GM12875 (cell line): Measurements from ENCODE around the gene ENPP5.

Experiments used
- H3K4me3 ChIP-seq: one replicate; pipeline ENCODE4 v1.5.1; 2011; ENCODE audit warnings: low read depth, low read length, control low read depth
- CTCF ChIP-seq: IDR thresholded peaks from 2 replicates; pipeline ENCODE4 v1.5.1; 2011; ENCODE audit warnings: low read depth, mild to moderate bottlenecking, control low read depth, inconsistent platforms, low read length, moderate library complexity, borderline replicate concordance; ENCODE audit not compliant: insufficient read depth

The ENPP5 gene

GRCh38 chr6:46115634-46116033 lies 55.1 kb downstream of the ENPP5 start:
- no peak for TF ChIP-seq CTCF
- no peak overlapping the region for H3K4me3 ChIP-seq

- no peak for TF ChIP-seq CTCF
Observed at GRCh38 chr6:46113370-46113769, 57.4 kb downstream of the ENPP5 start.

More at GRCh38 chr6:46113370-46113769, 57.4 kb downstream of the ENPP5 start:
- no peak overlapping the region for H3K4me3 ChIP-seq
